GM12864 (cell line): ENCODE results near the gene CCR5AS.
A peak's percentile ranks its signal among the peaks of the same experiment; 100 is the strongest.

Experiments
- DNase-seq: peaks from one replicate; pipeline ENCODE4 v3.0.0-alpha.2; 2011; ENCODE audit warnings: low read depth
- H3K4me3 ChIP-seq: 2 replicates; pipeline ENCODE4 v1.5.1; 2011; ENCODE audit warnings: mild to moderate bottlenecking, low read depth, low read length, control low read depth
- CTCF ChIP-seq: IDR thresholded peaks from 2 replicates; pipeline ENCODE4 v1.5.1; 2011; ENCODE audit warnings: low read depth, mild to moderate bottlenecking, moderate library complexity, low read length, control low read depth, inconsistent platforms; ENCODE audit errors: missing control alignments

Gene CCR5AS

GRCh38 chr3:46349484-46350261 is 57.2 kb downstream of the CCR5AS start:
- H3K4me3 ChIP-seq = no peak overlapping the region; the same call in 1 of the 2 replicates
- TF ChIP-seq CTCF = no peak
- peak; percentile 44 for DNase-seq

GRCh38 chr3:46348823-46349482 is 57.9 kb downstream of the CCR5AS start:
- no peak for DNase-seq
- no peak for TF ChIP-seq CTCF
- no peak overlapping the region for H3K4me3 ChIP-seq

- TF ChIP-seq CTCF = no peak
Observed at GRCh38 chr3:46344476-46344875, 62.4 kb downstream of the CCR5AS start.

GRCh38 chr3:46338840-46339239 is 68.0 kb downstream of the CCR5AS start:
- TF ChIP-seq CTCF = no peak
- no peak for DNase-seq
- H3K4me3 ChIP-seq = no peak overlapping the region

More at GRCh38 chr3:46344476-46344875, 62.4 kb downstream of the CCR5AS start:
- H3K4me3 ChIP-seq = no peak overlapping the region
- no peak for DNase-seq

GRCh38 chr3:46337911-46338310 is 69.0 kb downstream of the CCR5AS start:
- TF ChIP-seq CTCF = no peak
- H3K4me3 ChIP-seq = no peak overlapping the region
- no peak for DNase-seq

GRCh38 chr3:46335541-46335940 is 71.3 kb downstream of the CCR5AS start:
- H3K4me3 ChIP-seq = no peak overlapping the region
- TF ChIP-seq CTCF = no peak
- no peak for DNase-seq
